Fibroblast of lung (primary cell): ENCODE data around the gene COL28A1. TPM values are rescaled to one million over a fixed set of nuclear protein-coding genes. Genes with fewer than 3 reads are reported as not detected.

Experiments used
- DNase-seq, 2 donors: peaks; one replicate each; pipeline versions ENCODE4 v3.0.0 to v3.0.0-alpha.2; 2010; ENCODE audit warnings: low read depth in 2 of 2
- H2AFZ ChIP-seq: 2 replicates; pipeline ENCODE4 v1.5.1; 2012; ENCODE audit warnings: low read length, control low read depth, inconsistent platforms
- H3K27ac ChIP-seq: 2 replicates; pipeline ENCODE4 v1.5.1; 2011; ENCODE audit warnings: low read length, control low read depth; ENCODE audit not compliant: insufficient read depth
- H3K27me3 ChIP-seq: 2 replicates; pipeline ENCODE4 v1.5.1; 2011; ENCODE audit warnings: mild to moderate bottlenecking, low read length; ENCODE audit not compliant: control insufficient read depth, insufficient read depth
- H3K36me3 ChIP-seq: 2 replicates; pipeline ENCODE4 v1.5.1; 2011; ENCODE audit warnings: low read length; ENCODE audit not compliant: control insufficient read depth, insufficient read depth
- H3K4me1 ChIP-seq: 2 replicates; pipeline ENCODE4 v1.5.1; 2011; ENCODE audit warnings: low read length; ENCODE audit not compliant: control insufficient read depth, insufficient read depth; ENCODE audit errors: extremely low read depth
- H3K4me2 ChIP-seq: 2 replicates; pipeline ENCODE4 v1.5.1; 2011; ENCODE audit warnings: low read length, control low read depth; ENCODE audit not compliant: insufficient read depth; ENCODE audit errors: extremely low read depth
- H3K4me3 ChIP-seq, 4 experiments: fragments of 200-600 bp in 1 of 4; sonication (generic) in 1 of 4; replicated peaks in 1 of 4; 2 replicates each; pipeline ENCODE4 v1.5.1; 2011 to 2016; ENCODE audit warnings: low read length in 4 of 4, low read depth in 3 of 4, mild to moderate bottlenecking in 3 of 4, control low read depth in 2 of 4, inconsistent platforms in 1 of 4, mixed read lengths in 1 of 4; ENCODE audit not compliant: insufficient read depth in 1 of 4; ENCODE audit errors: control extremely low read depth in 1 of 4
- H3K79me2 ChIP-seq: 2 replicates; pipeline ENCODE4 v1.5.1; 2012; ENCODE audit warnings: mild to moderate bottlenecking, low read length, inconsistent platforms; ENCODE audit not compliant: control insufficient read depth, insufficient read depth
- H3K9ac ChIP-seq: 2 replicates; pipeline ENCODE4 v1.5.1; 2011; ENCODE audit warnings: mild to moderate bottlenecking, low read length, control low read depth; ENCODE audit not compliant: insufficient read depth
- H3K9me3 ChIP-seq: 2 replicates; pipeline ENCODE4 v1.5.1; 2012; ENCODE audit warnings: low read depth, low read length; ENCODE audit not compliant: control insufficient read depth, insufficient read depth
- H4K20me1 ChIP-seq: 2 replicates; pipeline ENCODE4 v1.5.1; 2011; ENCODE audit warnings: low read length; ENCODE audit not compliant: control insufficient read depth, insufficient read depth; ENCODE audit errors: extremely low read depth
- EZH2 ChIP-seq: IDR thresholded peaks from 2 replicates; pipeline ENCODE4 v1.5.1; 2012; ENCODE audit warnings: low read length, control low read depth, mild to moderate bottlenecking; ENCODE audit errors: missing control alignments
- polyA plus RNA-seq, 2 donors: library from polyadenylated mRNA; depleted of rRNA in 1 of 2; stranded (reverse) in 1 of 2; unstranded in 1 of 2; fragments of >200 nt; gene quantifications; 2 replicates each; pipeline ENCODE4 v1.2.1, GENCODE V29; 2011 to 2012; ENCODE audit warnings: missing spikeins in 1 of 2
- total RNA-seq: library from RNA; depleted of rRNA; stranded (reverse); fragments of >200 nt; gene quantifications from 2 replicates; pipeline ENCODE4 v1.2.1, GENCODE V29; 2014
- TF ChIP-seq, protein P1 (sequence below), 2 donors: IDR thresholded peaks in 1 of 2; conservative IDR thresholded peaks in 1 of 2; 1 replicate in 1 of 2; 2 replicates in 1 of 2; pipeline ENCODE4 v1.5.1; 2011 to 2012; ENCODE audit warnings: low read length in 2 of 2, control low read depth in 1 of 2, inconsistent platforms in 1 of 2, low read depth in 1 of 2, mild to moderate bottlenecking in 1 of 2

The COL28A1 gene
- total and polyA plus RNA-seq, 2 donors (not counting 1 experiment from before 2014, with no cell fraction given), result 0.01 to 0.17 TPM

DNA sequence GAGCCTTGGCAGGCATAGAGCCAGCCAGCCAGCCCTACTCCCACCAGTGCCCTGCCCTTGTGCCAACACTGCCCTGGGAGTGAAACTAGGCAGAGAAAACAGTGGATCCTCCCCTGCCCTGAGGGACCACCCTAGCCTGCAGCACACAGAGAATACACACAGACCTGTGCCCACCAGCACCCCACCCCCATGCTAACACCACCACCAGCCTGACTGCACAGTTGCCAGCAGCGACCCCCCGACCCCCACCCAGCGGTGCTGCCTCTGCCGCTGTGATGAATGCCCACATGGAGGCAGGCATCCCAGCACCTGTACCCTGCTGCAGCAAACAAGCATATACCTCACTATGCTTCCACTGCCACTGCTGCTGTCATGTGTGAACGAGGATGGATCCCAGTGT, 21.6 kb upstream of the COL28A1 start:
- H3K36me3 ChIP-seq, result no peaks in the 10 kb centered on the region
- TF ChIP-seq, protein P1, sequence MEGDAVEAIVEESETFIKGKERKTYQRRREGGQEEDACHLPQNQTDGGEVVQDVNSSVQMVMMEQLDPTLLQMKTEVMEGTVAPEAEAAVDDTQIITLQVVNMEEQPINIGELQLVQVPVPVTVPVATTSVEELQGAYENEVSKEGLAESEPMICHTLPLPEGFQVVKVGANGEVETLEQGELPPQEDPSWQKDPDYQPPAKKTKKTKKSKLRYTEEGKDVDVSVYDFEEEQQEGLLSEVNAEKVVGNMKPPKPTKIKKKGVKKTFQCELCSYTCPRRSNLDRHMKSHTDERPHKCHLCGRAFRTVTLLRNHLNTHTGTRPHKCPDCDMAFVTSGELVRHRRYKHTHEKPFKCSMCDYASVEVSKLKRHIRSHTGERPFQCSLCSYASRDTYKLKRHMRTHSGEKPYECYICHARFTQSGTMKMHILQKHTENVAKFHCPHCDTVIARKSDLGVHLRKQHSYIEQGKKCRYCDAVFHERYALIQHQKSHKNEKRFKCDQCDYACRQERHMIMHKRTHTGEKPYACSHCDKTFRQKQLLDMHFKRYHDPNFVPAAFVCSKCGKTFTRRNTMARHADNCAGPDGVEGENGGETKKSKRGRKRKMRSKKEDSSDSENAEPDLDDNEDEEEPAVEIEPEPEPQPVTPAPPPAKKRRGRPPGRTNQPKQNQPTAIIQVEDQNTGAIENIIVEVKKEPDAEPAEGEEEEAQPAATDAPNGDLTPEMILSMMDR (conservative IDR thresholded peaks at IDR 0.05 in 1 of 2, IDR thresholded peaks at IDR 0.05 in 1 of 2; ENCODE audit: low read depth in 1 of 2, low read length in 2 of 2), result no peak
- no peak for TF ChIP-seq EZH2

DNA sequence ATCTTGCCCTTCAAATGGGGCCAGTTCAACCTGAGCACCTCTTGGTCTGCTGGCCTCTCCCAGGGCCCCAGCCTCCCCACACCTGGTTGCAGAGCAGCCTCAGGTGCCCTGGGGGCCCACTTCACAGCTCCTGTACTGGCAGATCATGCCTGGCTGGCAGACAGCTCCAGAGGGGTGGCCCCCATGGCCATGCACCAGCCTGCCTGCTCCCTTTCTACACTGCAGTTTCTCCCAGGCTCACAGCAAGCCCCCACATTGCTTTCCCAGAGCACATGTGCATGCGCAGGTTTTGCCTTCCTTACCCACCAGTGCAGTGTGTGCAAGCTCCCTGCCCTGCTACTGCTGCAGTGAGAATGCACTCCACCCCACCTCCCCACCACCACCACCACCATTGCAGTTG, 21.2 kb upstream of the COL28A1 start:
- no peaks in the 10 kb centered on the region for H3K9me3 ChIP-seq
- no peaks in the 10 kb centered on the region for H3K4me1 ChIP-seq
- H3K9ac ChIP-seq, result no peak overlapping the region
- no peaks in the 10 kb centered on the region for H3K27me3 ChIP-seq
- no peak overlapping the region for H2AFZ ChIP-seq
- H4K20me1 ChIP-seq, result no peaks in the 10 kb centered on the region
- TF ChIP-seq, protein P1 (conservative IDR thresholded peaks at IDR 0.05 in 1 of 2, IDR thresholded peaks at IDR 0.05 in 1 of 2; ENCODE audit: low read depth in 1 of 2, low read length in 2 of 2), result no peak
- TF ChIP-seq EZH2, result no peak
- H3K79me2 ChIP-seq, result no peaks in the 10 kb centered on the region
- no peak for DNase-seq
- no peaks in the 10 kb centered on the region for H3K36me3 ChIP-seq
- H3K4me2 ChIP-seq, result no peak overlapping the region
- no peak overlapping the region for H3K4me3 ChIP-seq
- H3K27ac ChIP-seq, result no peak overlapping the region

More for the DNA sequence above, 21.6 kb upstream of the COL28A1 start:
- no peak overlapping the region for H2AFZ ChIP-seq
- H3K9ac ChIP-seq, result no peak overlapping the region
- H3K4me1 ChIP-seq, result no peaks in the 10 kb centered on the region
- no peaks in the 10 kb centered on the region for H3K27me3 ChIP-seq
- no peak overlapping the region for H3K4me2 ChIP-seq
- no peaks in the 10 kb centered on the region for H4K20me1 ChIP-seq
- no peak overlapping the region for H3K27ac ChIP-seq
- H3K4me3 ChIP-seq, result no peak overlapping the region
- no peaks in the 10 kb centered on the region for H3K9me3 ChIP-seq
- DNase-seq, result no peak
- H3K79me2 ChIP-seq, result no peaks in the 10 kb centered on the region

DNA sequence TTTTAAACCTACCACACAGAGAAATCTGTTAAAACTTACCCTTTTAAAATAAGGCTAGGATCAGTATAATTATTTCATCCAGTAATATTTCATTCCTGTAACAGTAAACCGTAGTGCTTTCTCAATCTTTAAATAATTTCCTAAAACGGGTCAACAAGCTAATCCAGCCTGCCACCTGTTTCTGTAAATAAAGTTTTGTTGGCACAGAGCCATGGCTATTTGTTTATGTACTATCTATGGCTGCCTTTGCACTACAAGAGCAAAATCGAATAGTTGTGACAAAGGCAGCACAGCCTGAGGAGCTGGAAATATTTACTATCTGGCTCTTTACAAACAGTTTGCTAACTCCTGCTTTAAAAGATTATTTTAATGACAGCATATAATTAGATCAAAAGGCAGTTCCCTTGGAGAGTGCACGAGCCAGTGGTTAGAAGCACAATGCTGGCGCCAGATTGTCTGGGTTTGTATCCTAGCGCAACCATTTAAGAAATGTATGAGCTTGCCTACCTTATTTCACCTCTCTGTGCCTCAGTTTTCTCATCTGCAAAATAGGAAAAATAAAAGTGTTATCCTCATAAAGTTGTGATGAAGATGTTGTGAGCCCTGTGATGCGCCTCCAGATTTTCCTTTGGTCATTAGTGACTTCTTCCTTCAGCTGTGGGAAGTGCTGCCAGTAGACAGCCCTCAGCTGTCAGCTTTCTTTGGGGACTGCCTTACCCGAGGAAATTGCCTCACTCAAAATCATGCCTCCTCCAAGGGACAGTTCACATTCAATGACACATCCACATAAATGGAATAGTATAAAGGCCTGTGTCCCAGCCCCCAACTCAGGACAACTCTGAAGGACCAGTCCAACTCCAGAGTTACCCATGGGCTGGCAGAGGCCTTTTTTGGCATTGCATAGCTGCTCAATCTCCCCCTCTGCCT, 19.2 kb upstream of the COL28A1 start:
- H4K20me1 ChIP-seq, result no peaks in the 10 kb centered on the region
- DNase-seq, result peak in 1 of 2 donors; percentile 14
- no peak for TF ChIP-seq EZH2
- TF ChIP-seq, protein P1 (conservative IDR thresholded peaks at IDR 0.05 in 1 of 2, IDR thresholded peaks at IDR 0.05 in 1 of 2; ENCODE audit: low read depth in 1 of 2, low read length in 2 of 2), result no peak
- H3K4me1 ChIP-seq, result no peaks in the 10 kb centered on the region
- H3K27me3 ChIP-seq, result no peaks in the 10 kb centered on the region
- no peak overlapping the region for H3K27ac ChIP-seq
- H3K4me2 ChIP-seq, result no peak overlapping the region
- H3K4me3 ChIP-seq, result no peak overlapping the region
- no peaks in the 10 kb centered on the region for H3K36me3 ChIP-seq
- no peaks in the 10 kb centered on the region for H3K9me3 ChIP-seq
- H3K79me2 ChIP-seq, result no peaks in the 10 kb centered on the region
- no peak overlapping the region for H2AFZ ChIP-seq
- H3K9ac ChIP-seq, result no peak overlapping the region
